PC-3 (cell line): ENCODE data around the gene SMARCD2. TPM values are rescaled to one million over a fixed set of nuclear protein-coding genes. Genes with fewer than 3 reads are reported as not detected.

Experiments
- ATAC-seq: fragments of 200-7000 bp; cut with Tn5 transposase; 2 replicates; pipeline ENCODE4 v1.9.1; 2020; ENCODE audit warnings: mild to moderate bottlenecking, moderate library complexity
- BruUV-seq: library from RNA; stranded (reverse); fragments of 400-500 nt; replicated peaks from 2 replicates; lab custom pipeline; 2021; lab: Mats Ljungman, UMichigan
- CTCF ChIA-PET: fragments of 300-600 bp; sonication (Branson Sonifier 250); formaldehyde crosslinking; loops from one replicate; lab custom pipeline; 2022; ENCODE audit warnings: antibody characterized with exemption; lab: Charles Lee
- POLR2A ChIA-PET: fragments of 300-600 bp; sonication (Branson Sonifier 250); formaldehyde crosslinking; loops from one replicate; lab custom pipeline; 2022; ENCODE audit warnings: antibody characterized with exemption; ENCODE audit not compliant: unreplicated experiment; lab: Charles Lee
- DNase-seq: peaks from one replicate; pipeline ENCODE4 v3.0.0-alpha.2; 2015
- H2AFZ ChIP-seq: fragments of 300-600 bp; sonication (generic); 2 replicates; pipeline ENCODE4 v1.6.0; 2016; ENCODE audit warnings: antibody characterized with exemption, low read length
- H3F3A ChIP-seq: fragments of 300-600 bp; sonication (generic); one replicate; pipeline ENCODE4 v1.6.0; 2017; ENCODE audit warnings: antibody characterized with exemption, low read length, control low read depth, mild to moderate bottlenecking; ENCODE audit not compliant: unreplicated experiment
- H3K27ac ChIP-seq: fragments of 300-600 bp; sonication (generic); 2 replicates; pipeline ENCODE4 v1.5.1; 2016; ENCODE audit warnings: mild to moderate bottlenecking, low read length
- H3K27me3 ChIP-seq: fragments of 300-600 bp; sonication (generic); 2 replicates; pipeline ENCODE4 v1.6.1; 2016; ENCODE audit warnings: low read length, mixed read lengths
- H3K36me3 ChIP-seq: fragments of 300-600 bp; sonication (generic); 2 replicates; pipeline ENCODE4 v1.6.1; 2016; ENCODE audit warnings: low read depth, mixed run types, low read length, mixed read lengths
- H3K4me1 ChIP-seq: fragments of 300-600 bp; sonication (generic); 2 replicates; pipeline ENCODE4 v1.5.1; 2016; ENCODE audit warnings: low read length; ENCODE audit not compliant: insufficient read depth
- H3K4me2 ChIP-seq: fragments of 300-600 bp; sonication (generic); 2 replicates; pipeline ENCODE4 v1.6.0; 2016; ENCODE audit warnings: low read length
- H3K4me3 ChIP-seq: fragments of 300-600 bp; sonication (generic); 2 replicates; pipeline ENCODE4 v1.5.1; 2016; ENCODE audit warnings: mild to moderate bottlenecking, low read length, mixed read lengths
- H3K79me2 ChIP-seq: fragments of 300-600 bp; sonication (generic); 2 replicates; pipeline ENCODE4 v1.6.1; 2017; ENCODE audit warnings: low read length, mixed read lengths
- H3K9ac ChIP-seq: fragments of 300-600 bp; sonication (generic); 2 replicates; pipeline ENCODE4 v1.6.0; 2016; ENCODE audit warnings: mild to moderate bottlenecking, low read length
- H3K9me2 ChIP-seq: fragments of 300-600 bp; sonication (generic); replicated peaks from 2 replicates; pipeline ENCODE4 v1.6.1; 2016; ENCODE audit warnings: mixed run types, low read length, mixed read lengths
- H3K9me3 ChIP-seq: fragments of 300-600 bp; sonication (generic); 2 replicates; pipeline ENCODE4 v1.6.1; 2016; ENCODE audit warnings: low read length, mixed read lengths
- H4K20me1 ChIP-seq: fragments of 300-600 bp; sonication (generic); 2 replicates; pipeline ENCODE4 v1.6.1; 2016; ENCODE audit warnings: low read length, mixed read lengths
- CTCF ChIP-seq: fragments of 300-600 bp; sonication (generic); conservative IDR thresholded peaks from 2 replicates; pipeline ENCODE4 v1.5.1; 2017; ENCODE audit warnings: antibody characterized with exemption, low read depth, mild to moderate bottlenecking, low read length
- EZH2 ChIP-seq: fragments of 300-600 bp; sonication (generic); IDR thresholded peaks from one replicate; pipeline ENCODE4 v1.6.1; 2017; ENCODE audit warnings: antibody characterized with exemption, mild to moderate bottlenecking, low read length; ENCODE audit not compliant: unreplicated experiment
- EZH2phosphoT487 ChIP-seq: fragments of 300-600 bp; sonication (generic); IDR thresholded peaks from 2 replicates; pipeline ENCODE4 v1.6.1; 2018; ENCODE audit warnings: mild to moderate bottlenecking, antibody characterized with exemption, low read length, borderline replicate concordance
- intact Hi-C: fragments of 100-400 bp; cut with micrococcal nuclease; formaldehyde crosslinking; loops from 2 replicates; pipeline ENCODE4 v1.9.0; 2023
- total RNA-seq: library from RNA; depleted of rRNA; stranded (reverse); fragments of >200 nt; gene quantifications from 2 replicates; pipeline ENCODE4 v1.2.3, GENCODE V29; 2014

Gene SMARCD2
- total RNA-seq, 1 experiment from 2014 or later, result 152 TPM

- POLR2A ChIA-PET, result interaction anchor here (0.6 kb wide), 1 partner anchor 22 kb away, joined by 6 read pairs; no protein-coding TSS in a partner anchor
- H2AFZ ChIP-seq, result peak overlapping the region; percentile 71
These were observed 6.6 kb upstream of the SMARCD2 start for GRCh38 chr17:63848834-63849689.

DNA sequence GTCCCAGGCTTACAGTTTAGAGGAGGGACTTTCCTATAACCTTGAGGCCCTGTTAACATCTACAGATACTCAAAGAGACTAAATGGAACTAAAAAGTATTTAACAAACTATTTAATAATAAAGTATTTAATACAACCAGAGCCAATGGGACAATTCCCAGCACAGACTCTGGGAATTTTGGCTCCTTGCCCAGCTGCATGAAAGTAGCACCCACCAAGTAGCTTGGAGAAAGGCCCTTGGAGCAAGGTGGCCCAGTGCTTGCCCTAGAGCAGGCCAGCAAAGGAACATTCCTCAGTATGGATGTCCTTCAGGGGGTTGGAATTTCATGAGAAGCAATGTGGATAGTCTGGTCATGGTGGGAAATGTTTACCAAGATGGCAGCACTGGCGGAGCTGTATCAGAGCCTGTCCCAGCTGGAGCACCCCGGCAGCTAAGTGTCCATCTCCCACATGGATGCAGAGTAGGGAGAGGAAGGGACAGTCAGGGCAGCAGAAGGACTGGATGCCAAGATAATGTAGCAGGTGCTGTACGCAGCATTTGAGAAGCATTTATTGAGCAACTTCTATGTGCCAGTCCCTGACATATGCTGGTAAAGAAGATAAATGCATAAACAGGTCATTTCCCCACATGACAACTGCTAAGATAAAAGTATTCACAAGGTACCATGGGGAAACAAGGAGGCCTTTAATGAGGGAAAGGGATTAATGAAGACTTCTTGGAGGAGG lies 5.2 kb upstream of the SMARCD2 start:
- Histone ChIP-seq H3K4me3 (no peak overlapping the region), H3K9me2 (no peaks in the 10 kb centered on the region), H2AFZ (no peak overlapping the region), H3K9ac (no peak overlapping the region), H3F3A (no peaks in the 10 kb centered on the region), H3K27ac (no peak overlapping the region), H4K20me1 (no peaks in the 10 kb centered on the region), H3K27me3 (no peaks in the 10 kb centered on the region), H3K9me3 (peaks cover 3% of the 10 kb centered on the region; the same call in 1 of the 2 replicates), H3K4me1 (no peaks in the 10 kb centered on the region), H3K4me2 (no peak overlapping the region), H3K36me3 (no peaks in the 10 kb centered on the region), H3K79me2 (no peaks in the 10 kb centered on the region)
- TF ChIP-seq CTCF, result no peak
- TF ChIP-seq EZH2, result no peak
- CTCF ChIA-PET, result interaction anchor here (0.6 kb wide), 1 partner anchor 9 kb away, joined by 4 read pairs; no protein-coding TSS in a partner anchor
- no peak for ATAC-seq
- DNase-seq, result no peak
- POLR2A ChIA-PET, result no interaction called here
- no TSS peak for BruUV-seq
- intact Hi-C loops, result no loop called here

More at GRCh38 chr17:63848834-63849689, 6.6 kb upstream of the SMARCD2 start:
- no TSS peak for BruUV-seq
- ATAC-seq (peak; percentile 94), DNase-seq (peak; percentile 95)
- H3F3A ChIP-seq, result no peaks in the 10 kb centered on the region
- no peak overlapping the region for H3K27ac ChIP-seq
- intact Hi-C loops, result no loop called here
- H3K4me1 ChIP-seq, result no peaks in the 10 kb centered on the region
- H3K9me2 ChIP-seq, result no peaks in the 10 kb centered on the region
- no peaks in the 10 kb centered on the region for H4K20me1 ChIP-seq
- H3K4me3 ChIP-seq, result peak overlapping the region; percentile 20
- no peaks in the 10 kb centered on the region for H3K27me3 ChIP-seq
- H3K36me3 ChIP-seq, result no peaks in the 10 kb centered on the region
- TF ChIP-seq EZH2phosphoT487 (no peak), CTCF (peak; percentile 85)
- H3K9me3 ChIP-seq, result peaks cover 3% of the 10 kb centered on the region; the same call in 1 of the 2 replicates
- peak overlapping the region; percentile 72 for H3K4me2 ChIP-seq
- no peaks in the 10 kb centered on the region for H3K79me2 ChIP-seq
- CTCF ChIA-PET, result interaction anchor here (0.6 to 1.0 kb wide), 5 partner anchors 10 to 1275 kb away, joined by 3 to 7 read pairs (median 3); no protein-coding TSS in a partner anchor
- H3K9ac ChIP-seq, result peak overlapping the region; percentile 54
